Measurements from ENCODE around the gene MED15. TPM values are rescaled to one million over a fixed set of nuclear protein-coding genes. Genes with fewer than 3 reads are reported as not detected.
A peak's percentile ranks its signal among the peaks of the same experiment; 100 is the strongest.

Gene MED15
- total and polyA plus RNA-seq, 12 donors, result 22.5 to 203 (median 82.2) TPM

DNA sequence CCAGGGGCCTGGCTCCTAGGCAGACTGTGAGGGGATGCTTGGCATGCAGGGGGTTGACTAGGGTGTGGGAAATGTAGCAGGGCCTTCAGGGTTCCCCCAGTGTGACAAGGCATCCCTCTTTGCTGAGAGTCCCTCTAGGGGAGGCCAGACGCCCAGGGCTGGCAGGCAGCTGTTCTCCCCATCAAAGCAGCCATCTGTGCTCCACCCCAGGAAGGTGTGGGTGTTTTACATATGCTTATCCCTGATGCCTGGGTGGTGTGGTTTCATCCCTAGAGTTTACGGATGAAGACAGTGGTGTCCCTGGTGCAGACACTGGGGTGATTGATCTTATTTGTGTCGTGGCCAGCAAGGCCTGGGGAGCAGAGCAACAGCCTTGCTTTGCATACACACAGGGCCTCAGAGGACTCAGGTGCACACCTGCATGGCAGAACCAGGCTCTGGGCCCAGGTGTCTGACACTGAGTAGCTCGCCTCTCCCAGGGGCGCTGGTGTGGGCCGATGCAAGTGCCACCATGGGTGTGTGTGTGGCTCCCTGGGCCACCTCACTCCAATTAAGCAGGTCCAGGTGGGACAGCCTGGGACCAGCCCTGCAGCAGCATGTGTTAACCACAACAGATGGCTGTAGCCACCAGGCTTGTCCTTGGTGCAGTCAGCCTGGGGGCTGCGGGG is 74.2 kb downstream of the MED15 start:
- Histone ChIP-seq H3K4me1 (replicated peaks in 1 of 2) (peaks cover 11 to 13% of the 10 kb centered on the region in 2 donors), H3K27me3 (no peaks in the 10 kb centered on the region), H3K36me3 (replicated peaks in 1 of 2) (peaks cover 0 to 88% of the 10 kb centered on the region in 2 donors), H3K9me3 (replicated peaks in 1 of 3) (no peaks in the 10 kb centered on the region), H3K27ac (no peak overlapping the region), H3K4me3 (no peak overlapping the region)
- intact Hi-C loops (cut with DNase I), result no loop called here
- peak in 1 of 7 donors; percentile 10 for DNase-seq
- WGBS, 4 donors, result 63 to 90% (median 88%) methylated on average over 4 to 7 of the region's 7 CpGs
- TF ChIP-seq, protein P1, sequence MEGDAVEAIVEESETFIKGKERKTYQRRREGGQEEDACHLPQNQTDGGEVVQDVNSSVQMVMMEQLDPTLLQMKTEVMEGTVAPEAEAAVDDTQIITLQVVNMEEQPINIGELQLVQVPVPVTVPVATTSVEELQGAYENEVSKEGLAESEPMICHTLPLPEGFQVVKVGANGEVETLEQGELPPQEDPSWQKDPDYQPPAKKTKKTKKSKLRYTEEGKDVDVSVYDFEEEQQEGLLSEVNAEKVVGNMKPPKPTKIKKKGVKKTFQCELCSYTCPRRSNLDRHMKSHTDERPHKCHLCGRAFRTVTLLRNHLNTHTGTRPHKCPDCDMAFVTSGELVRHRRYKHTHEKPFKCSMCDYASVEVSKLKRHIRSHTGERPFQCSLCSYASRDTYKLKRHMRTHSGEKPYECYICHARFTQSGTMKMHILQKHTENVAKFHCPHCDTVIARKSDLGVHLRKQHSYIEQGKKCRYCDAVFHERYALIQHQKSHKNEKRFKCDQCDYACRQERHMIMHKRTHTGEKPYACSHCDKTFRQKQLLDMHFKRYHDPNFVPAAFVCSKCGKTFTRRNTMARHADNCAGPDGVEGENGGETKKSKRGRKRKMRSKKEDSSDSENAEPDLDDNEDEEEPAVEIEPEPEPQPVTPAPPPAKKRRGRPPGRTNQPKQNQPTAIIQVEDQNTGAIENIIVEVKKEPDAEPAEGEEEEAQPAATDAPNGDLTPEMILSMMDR (IDR thresholded peaks at IDR 0.05), result no peak
- TF ChIP-seq POLR2A (IDR thresholded peaks at IDR 0.05), result no peak

- Histone ChIP-seq H3K27me3 (no peaks in the 10 kb centered on the region), H3K27ac (no peak overlapping the region), H3K36me3 (replicated peaks in 1 of 2) (peaks cover 0 to 88% of the 10 kb centered on the region in 2 donors), H3K9me3 (replicated peaks in 1 of 3) (no peaks in the 10 kb centered on the region), H3K4me3 (no peak overlapping the region), H3K4me1 (replicated peaks in 1 of 2) (peaks cover 6 to 14% of the 10 kb centered on the region in 2 donors)
- intact Hi-C loops (cut with DNase I), result no loop called here
- WGBS, 4 donors, result 80 to 87% (median 86%) methylated on average over 2 to 5 of the region's 5 CpGs; no CpG with 5 or more reads in 1 of the 4 donors
- TF ChIP-seq, protein P1 (IDR thresholded peaks at IDR 0.05), result no peak
- no peak for TF ChIP-seq POLR2A (IDR thresholded peaks at IDR 0.05)
- DNase-seq, result no peak
Measured at GRCh38 chr22:20582171-20582511, 74.7 kb downstream of the MED15 start.

DNA sequence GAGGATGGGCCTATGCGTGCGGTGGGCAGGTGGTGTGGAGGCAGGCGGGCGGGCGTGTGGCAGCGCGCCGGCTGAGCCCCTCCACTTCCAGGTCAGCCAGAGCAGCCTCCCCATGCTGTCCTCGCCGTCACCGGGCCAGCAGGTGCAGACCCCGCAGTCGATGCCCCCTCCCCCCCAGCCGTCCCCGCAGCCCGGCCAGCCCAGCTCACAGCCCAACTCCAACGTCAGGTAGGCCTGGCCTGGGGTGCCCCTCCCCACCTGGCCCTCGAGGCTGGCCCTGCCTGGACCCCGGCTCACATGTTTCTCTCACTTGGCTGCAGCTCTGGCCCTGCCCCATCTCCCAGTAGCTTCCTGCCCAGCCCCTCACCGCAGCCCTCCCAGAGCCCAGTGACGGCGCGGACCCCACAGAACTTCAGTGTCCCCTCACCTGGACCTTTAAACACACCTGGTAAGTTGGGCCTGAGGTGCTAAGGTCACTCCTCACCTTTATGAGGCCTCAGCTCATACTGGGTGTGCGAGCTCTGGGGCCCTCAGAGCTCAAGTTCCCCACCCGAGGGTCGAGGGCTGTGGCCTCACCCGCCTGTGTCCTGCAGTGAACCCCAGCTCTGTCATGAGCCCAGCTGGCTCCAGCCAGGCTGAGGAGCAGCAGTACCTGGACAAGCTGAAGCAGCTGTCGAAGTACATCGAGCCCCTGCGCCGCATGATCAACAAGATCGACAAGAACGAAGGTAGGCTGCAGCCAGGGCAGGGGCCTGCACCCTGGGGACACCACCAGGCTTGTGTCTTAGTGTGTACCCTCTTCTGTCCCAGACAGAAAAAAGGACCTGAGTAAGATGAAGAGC is 75.3 kb downstream of the MED15 start:
- DNase-seq, result no peak
- TF ChIP-seq, protein P1 (IDR thresholded peaks at IDR 0.05), result no peak
- no peak for TF ChIP-seq POLR2A (IDR thresholded peaks at IDR 0.05)
- Histone ChIP-seq H3K9me3 (replicated peaks in 1 of 3) (no peaks in the 10 kb centered on the region), H3K4me1 (replicated peaks in 1 of 2) (peaks cover under 1 to 14% of the 10 kb centered on the region in 2 donors), H3K4me3 (no peak overlapping the region), H3K27ac (no peak overlapping the region), H3K36me3 (replicated peaks in 1 of 2) (peaks cover 0 to 92% of the 10 kb centered on the region in 2 donors), H3K27me3 (no peaks in the 10 kb centered on the region)
- WGBS, 4 donors, result 92 to 95% (median 95%) methylated on average over 8 to 33 of the region's 33 CpGs
- intact Hi-C loops (cut with DNase I), result no loop called here

DNA sequence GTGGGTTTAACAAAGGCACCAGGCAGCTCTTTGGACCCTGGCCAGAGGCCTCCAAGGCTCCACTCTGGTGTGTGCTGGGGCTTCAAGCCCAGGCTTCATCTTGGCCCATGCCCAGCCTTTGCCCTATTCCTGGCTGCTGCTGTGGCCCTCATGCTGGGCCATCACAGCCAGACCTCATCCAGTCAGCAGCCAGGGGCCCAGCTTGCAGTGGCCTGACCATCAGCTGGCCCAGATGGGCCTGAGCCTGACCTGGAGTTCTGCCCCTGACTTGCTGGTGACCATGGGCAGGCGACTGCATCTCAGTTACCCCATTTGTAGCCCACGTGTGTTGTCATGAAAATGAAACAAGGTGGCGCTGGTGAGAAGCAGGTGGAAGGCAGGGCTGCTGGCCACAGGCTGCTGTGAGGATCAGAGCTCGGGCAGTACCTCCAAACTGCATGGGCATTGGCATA is 76.1 kb downstream of the MED15 start:
- 81 to 95% (median 85%) methylated on average over 3 to 4 of the region's 4 CpGs for WGBS, 4 donors
- Histone ChIP-seq H3K36me3 (replicated peaks in 1 of 2) (peaks cover 0 to 87% of the 10 kb centered on the region in 2 donors), H3K4me1 (replicated peaks in 1 of 2) (peaks cover 0 to 14% of the 10 kb centered on the region in 2 donors), H3K4me3 (no peak overlapping the region), H3K9me3 (replicated peaks in 1 of 3) (no peaks in the 10 kb centered on the region), H3K27me3 (no peaks in the 10 kb centered on the region), H3K27ac (no peak overlapping the region)
- no peak for TF ChIP-seq POLR2A (IDR thresholded peaks at IDR 0.05)
- TF ChIP-seq, protein P1 (IDR thresholded peaks at IDR 0.05), result no peak
- peak in 5 of 7 donors; percentile 35 to 74 (median 68) for DNase-seq
- intact Hi-C loops (cut with DNase I), result no loop called here
